AG09309 (cell line): ENCODE measurements around the gene TTBK1.

Source experiments
- DNase-seq: peaks from one replicate; pipeline ENCODE4 v3.0.0-alpha.2; 2010; ENCODE audit warnings: low read depth
- H3K4me3 ChIP-seq: 2 replicates; pipeline ENCODE4 v1.5.1; 2011; ENCODE audit warnings: mild to moderate bottlenecking, low read depth, low read length, moderate library complexity; ENCODE audit not compliant: control insufficient read depth
- TF ChIP-seq, protein P1 (sequence below): IDR thresholded peaks from 2 replicates; pipeline ENCODE4 v1.5.1; 2011; ENCODE audit warnings: mild to moderate bottlenecking, low read depth, low read length, inconsistent platforms; ENCODE audit not compliant: insufficient read depth, control insufficient read depth; ENCODE audit errors: missing control alignments

TTBK1 gene

DNA sequence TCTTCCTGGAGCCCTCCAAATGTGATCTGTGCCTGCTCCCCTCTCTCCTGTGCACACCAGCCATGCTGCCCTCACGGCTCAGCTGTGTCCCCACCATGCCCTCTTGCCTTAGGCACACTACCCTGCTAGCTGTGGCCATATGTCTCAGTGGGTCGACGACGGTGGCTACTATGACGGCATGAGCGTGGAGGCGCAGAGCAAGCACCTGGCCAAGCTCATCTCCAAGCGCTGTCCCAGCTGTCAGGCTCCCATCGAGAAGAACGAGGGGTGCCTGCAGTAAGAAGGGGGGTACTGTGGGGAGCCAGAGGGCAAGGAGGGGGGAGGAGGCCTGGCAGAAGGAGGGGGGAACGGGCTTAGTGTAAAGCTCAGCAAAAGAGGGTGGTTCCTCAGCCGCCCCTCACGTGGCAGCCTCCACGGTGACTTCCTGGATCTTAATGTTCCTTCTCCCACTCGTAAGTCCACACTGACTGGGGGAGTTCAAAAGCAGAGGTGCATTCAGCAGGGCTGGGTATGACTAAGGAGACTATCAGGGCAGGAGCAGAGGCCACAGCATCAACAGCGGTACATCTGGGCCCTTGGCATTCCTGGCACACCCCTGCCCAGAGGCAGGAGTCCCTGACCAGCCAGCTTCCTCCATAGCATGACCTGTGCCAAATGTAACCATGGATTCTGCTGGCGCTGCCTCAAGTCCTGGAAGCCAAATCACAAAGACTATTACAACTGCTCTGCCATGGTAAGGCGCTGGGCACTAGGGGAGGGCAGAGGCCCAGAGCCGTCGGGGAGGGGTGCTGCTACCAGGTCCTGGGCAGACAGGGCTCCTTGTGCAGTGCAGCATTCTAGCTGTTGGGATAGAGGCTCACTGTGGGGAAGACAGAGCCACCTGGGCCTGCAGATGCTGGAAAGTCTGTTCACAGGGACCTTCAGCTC is 22.0 kb upstream of the TTBK1 start:
- no peak for DNase-seq
- TF ChIP-seq, protein P1, sequence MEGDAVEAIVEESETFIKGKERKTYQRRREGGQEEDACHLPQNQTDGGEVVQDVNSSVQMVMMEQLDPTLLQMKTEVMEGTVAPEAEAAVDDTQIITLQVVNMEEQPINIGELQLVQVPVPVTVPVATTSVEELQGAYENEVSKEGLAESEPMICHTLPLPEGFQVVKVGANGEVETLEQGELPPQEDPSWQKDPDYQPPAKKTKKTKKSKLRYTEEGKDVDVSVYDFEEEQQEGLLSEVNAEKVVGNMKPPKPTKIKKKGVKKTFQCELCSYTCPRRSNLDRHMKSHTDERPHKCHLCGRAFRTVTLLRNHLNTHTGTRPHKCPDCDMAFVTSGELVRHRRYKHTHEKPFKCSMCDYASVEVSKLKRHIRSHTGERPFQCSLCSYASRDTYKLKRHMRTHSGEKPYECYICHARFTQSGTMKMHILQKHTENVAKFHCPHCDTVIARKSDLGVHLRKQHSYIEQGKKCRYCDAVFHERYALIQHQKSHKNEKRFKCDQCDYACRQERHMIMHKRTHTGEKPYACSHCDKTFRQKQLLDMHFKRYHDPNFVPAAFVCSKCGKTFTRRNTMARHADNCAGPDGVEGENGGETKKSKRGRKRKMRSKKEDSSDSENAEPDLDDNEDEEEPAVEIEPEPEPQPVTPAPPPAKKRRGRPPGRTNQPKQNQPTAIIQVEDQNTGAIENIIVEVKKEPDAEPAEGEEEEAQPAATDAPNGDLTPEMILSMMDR, result no peak
- no peak overlapping the region for H3K4me3 ChIP-seq

DNA sequence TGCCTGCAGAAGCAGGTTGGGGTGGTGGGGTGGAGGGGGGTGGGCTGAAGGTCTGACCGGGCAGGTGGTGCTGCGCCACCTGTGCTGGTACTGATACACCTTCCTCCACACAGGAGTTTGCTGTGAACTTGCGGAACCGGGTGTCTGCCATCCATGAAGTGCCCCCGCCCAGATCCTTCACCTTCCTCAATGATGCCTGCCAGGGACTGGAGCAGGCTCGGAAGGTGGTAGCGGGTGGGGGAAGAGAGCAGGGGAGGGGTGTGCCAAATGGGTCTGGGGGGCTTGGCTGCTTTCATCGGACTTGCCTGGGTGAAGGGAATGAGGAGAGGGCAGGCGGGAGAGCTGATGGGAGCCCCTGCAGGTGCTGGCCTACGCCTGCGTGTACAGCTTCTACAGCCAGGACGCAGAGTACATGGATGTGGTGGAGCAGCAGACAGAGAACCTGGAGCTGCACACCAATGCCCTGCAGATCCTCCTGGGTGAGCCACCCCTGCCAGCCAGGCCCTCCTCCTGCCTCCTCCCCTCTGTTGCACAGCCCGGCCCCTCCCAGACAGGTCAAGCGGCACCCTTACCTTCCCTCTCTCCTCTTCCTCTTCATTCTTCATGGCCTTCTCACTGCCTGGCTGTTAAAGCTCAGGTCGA is 20.7 kb upstream of the TTBK1 start:
- DNase-seq, result no peak
- TF ChIP-seq, protein P1, result no peak
- no peak overlapping the region for H3K4me3 ChIP-seq

DNA sequence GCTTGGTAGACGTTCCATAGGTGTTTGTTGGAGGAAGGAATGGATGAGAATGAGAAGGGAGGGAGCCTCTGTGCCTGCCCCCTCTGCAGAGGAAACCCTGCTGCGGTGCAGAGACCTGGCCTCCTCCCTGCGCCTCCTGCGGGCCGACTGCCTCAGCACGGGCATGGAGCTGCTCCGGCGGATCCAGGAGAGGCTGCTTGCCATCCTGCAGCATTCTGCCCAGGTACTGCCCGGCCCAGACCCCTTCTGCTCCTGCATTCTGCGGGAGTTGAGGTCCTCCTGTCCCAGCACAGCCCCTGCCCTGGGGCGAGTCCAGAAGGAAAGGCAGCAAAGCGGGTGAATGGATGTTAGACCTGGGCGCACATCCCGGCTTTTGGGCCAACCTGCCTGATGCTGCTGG is 20.1 kb upstream of the TTBK1 start:
- TF ChIP-seq, protein P1, result no peak
- no peak for DNase-seq
- no peak overlapping the region for H3K4me3 ChIP-seq

DNA sequence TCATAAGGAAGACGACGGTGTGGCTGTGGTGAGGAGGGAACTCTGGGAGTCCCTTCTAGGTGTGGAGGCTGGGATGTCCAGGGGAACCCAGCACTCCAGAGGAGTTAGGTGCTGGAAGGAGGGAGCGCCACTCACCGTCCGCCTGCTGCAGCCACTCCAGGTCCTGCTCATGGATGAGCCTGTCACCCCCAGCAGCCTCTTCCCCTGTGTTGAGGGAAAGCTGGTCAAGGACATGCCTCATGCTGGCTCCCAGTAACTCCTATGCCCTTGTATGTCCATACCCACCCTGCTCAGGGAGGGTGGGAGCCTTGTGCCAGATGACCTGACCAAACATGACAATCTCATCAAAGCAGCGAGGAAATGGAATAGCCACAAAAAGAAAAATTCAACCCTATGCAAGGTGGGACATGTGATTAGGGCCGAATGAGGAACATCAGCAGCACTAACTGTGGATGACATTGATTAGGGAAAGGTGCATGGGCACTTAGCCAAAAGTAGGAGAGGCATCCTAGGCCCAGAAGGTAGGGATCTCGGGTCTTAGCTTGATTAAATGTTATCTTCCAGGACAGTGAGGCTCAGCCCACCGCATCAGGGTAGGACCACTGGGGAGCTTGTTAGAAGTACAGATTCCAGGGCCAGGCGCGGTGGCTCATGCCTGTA is 17.0 kb upstream of the TTBK1 start:
- TF ChIP-seq, protein P1, result no peak
- H3K4me3 ChIP-seq, result no peak overlapping the region
- DNase-seq, result no peak

DNA sequence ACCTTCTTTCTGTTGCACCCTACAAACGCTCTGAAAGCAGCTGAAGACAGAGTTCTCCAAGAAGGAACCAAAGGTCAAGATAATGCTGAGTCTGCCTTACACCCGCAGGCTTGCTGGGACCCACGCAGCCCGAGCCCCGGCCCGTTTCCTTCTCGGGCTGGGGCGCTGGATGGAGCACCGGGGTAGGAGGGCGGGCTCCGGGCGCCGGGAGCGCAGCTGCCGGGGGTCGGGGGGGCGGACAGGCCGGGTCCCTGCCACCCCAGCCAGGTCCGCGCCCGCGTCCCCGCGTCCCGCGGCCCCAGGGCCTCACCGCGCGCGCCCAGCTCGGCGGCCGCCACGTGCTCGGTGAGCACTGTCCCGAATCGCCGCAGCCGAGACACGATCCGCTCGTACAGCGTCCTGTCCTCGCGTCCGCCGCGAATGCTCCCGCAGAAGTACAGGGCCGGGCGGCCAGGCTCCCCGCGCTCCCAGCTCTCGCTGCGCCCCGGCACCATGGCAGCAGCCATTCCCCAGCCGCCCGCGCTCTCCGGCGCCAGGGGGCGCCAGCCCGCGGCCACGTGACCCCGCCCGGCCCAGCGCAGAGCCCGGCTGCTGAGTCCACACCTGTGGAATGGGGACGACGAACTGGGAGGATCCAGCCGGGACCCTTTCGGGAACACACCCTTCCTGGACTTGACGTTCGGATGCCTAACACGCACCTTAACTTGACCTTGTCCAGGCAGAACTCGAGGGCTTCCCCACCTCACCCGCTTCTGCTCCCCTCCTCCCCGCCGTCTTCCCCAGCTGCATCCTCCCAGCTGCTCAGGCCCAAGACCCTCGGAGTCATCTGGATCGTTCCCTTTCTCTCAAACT is 14.1 kb upstream of the TTBK1 start, which contains the start of gene DNPH1:
Gene DNPH1, minus strand, starts transcription at position 531 of the 852 bp plus-strand sequence. Its CDS starts 25 bp downstream, at position 506.
- TF ChIP-seq, protein P1, result peak; percentile 58

More for the DNA sequence above, 14.1 kb upstream of the TTBK1 start, which contains the start of gene DNPH1:
- peak; percentile 3 for DNase-seq
- H3K4me3 ChIP-seq, result peak within 1 kb of the TSS; percentile 38
